GM23338 (cell line): Measurements from ENCODE around the gene NPAT. TPM values are rescaled to one million over a fixed set of nuclear protein-coding genes. Genes with fewer than 3 reads are reported as not detected.

Source experiments
- ATAC-seq: fragments of 200-7000 bp; cut with Tn5 transposase; 3 replicates; pipeline ENCODE4 v1.9.1; 2020
- DNase-seq: peaks from one replicate; pipeline ENCODE4 v3.0.0-alpha.2; 2015; ENCODE audit warnings: low spot score
- H2AFZ ChIP-seq: fragments of 200-600 bp; sonication (generic); 2 replicates; pipeline ENCODE4 v1.8.0; 2016; ENCODE audit warnings: antibody characterized with exemption, mild to moderate bottlenecking, moderate library complexity
- H3F3A ChIP-seq: fragments of 200-600 bp; sonication (generic); replicated peaks from 2 replicates; pipeline ENCODE4 v1.8.0; 2017; ENCODE audit warnings: antibody characterized with exemption, mixed run types, low read depth
- H3K27ac ChIP-seq: fragments of 200-600 bp; sonication (generic); 2 replicates; pipeline ENCODE4 v1.6.1; 2016; ENCODE audit warnings: low read depth
- H3K27me3 ChIP-seq: fragments of 200-600 bp; sonication (generic); 2 replicates; pipeline ENCODE4 v1.8.0; 2016; ENCODE audit warnings: mild to moderate bottlenecking, mixed run types, moderate library complexity; ENCODE audit not compliant: insufficient read depth
- H3K36me3 ChIP-seq: fragments of 200-600 bp; sonication (generic); 2 replicates; pipeline ENCODE4 v1.8.0; 2016; ENCODE audit warnings: mild to moderate bottlenecking; ENCODE audit not compliant: insufficient read depth
- H3K4me1 ChIP-seq: fragments of 200-600 bp; sonication (generic); 2 replicates; pipeline ENCODE4 v1.8.0; 2016; ENCODE audit warnings: mild to moderate bottlenecking, moderate library complexity; ENCODE audit not compliant: insufficient read depth
- H3K4me2 ChIP-seq: fragments of 200-600 bp; sonication (generic); 2 replicates; pipeline ENCODE4 v1.7.1; 2017; ENCODE audit warnings: mixed run types
- H3K4me3 ChIP-seq: fragments of 200-600 bp; sonication (generic); 2 replicates; pipeline ENCODE4 v1.6.1; 2016; ENCODE audit warnings: mixed run types
- H3K79me2 ChIP-seq: fragments of 200-600 bp; sonication (generic); replicated peaks from 2 replicates; pipeline ENCODE4 v1.8.0; 2017; ENCODE audit warnings: mild to moderate bottlenecking; ENCODE audit not compliant: insufficient read depth
- H3K9me2 ChIP-seq: fragments of 200-600 bp; sonication (generic); 2 replicates; pipeline ENCODE4 v1.8.0; 2017; ENCODE audit not compliant: insufficient read depth
- H4K20me1 ChIP-seq: fragments of 200-600 bp; sonication (generic); replicated peaks from 2 replicates; pipeline ENCODE4 v1.8.0; 2017; ENCODE audit warnings: mild to moderate bottlenecking; ENCODE audit not compliant: insufficient read depth
- H3K27ac Mint-ChIP-seq: 2 replicates; pipeline ENCODE4 v1.8.0; 2020; ENCODE audit warnings: inconsistent platforms, mild to moderate bottlenecking, moderate library complexity, mixed read lengths
- H3K27me3 Mint-ChIP-seq: 3 replicates; pipeline ENCODE4 v1.8.0; 2022; ENCODE audit warnings: low read depth, mild to moderate bottlenecking, moderate library complexity, mixed read lengths, inconsistent platforms; ENCODE audit not compliant: insufficient read depth, poor library complexity
- H3K36me3 Mint-ChIP-seq: 3 replicates; pipeline ENCODE4 v1.8.0; 2021; ENCODE audit warnings: low read depth, mild to moderate bottlenecking, inconsistent platforms, moderate library complexity, mixed read lengths
- H3K4me1 Mint-ChIP-seq: 3 replicates; pipeline ENCODE4 v1.8.0; 2020; ENCODE audit warnings: mild to moderate bottlenecking, inconsistent platforms, mixed read lengths
- H3K4me3 Mint-ChIP-seq: 3 replicates; pipeline ENCODE4 v1.8.0; 2021; ENCODE audit warnings: moderate library complexity, mild to moderate bottlenecking, inconsistent platforms, mixed read lengths
- H3K9me3 Mint-ChIP-seq: 3 replicates; pipeline ENCODE4 v1.8.0; 2020; ENCODE audit warnings: moderate library complexity, mild to moderate bottlenecking, inconsistent platforms, mixed read lengths
- EZH2phosphoT487 ChIP-seq: fragments of 200-600 bp; sonication (generic); IDR thresholded peaks from one replicate; pipeline ENCODE4 v1.8.1; 2018; ENCODE audit warnings: antibody characterized with exemption; ENCODE audit not compliant: unreplicated experiment
- JUNB ChIP-seq: IDR thresholded peaks from one replicate; pipeline ENCODE4 v1.6.1; 2016; ENCODE audit warnings: antibody characterized with exemption; ENCODE audit not compliant: unreplicated experiment
- NANOG ChIP-seq: IDR thresholded peaks from 2 replicates; pipeline ENCODE4 v1.6.1; 2016; ENCODE audit warnings: antibody characterized with exemption, borderline replicate concordance
- POLR2AphosphoS5 ChIP-seq: IDR thresholded peaks from 2 replicates; pipeline ENCODE4 v1.6.1; 2016; ENCODE audit warnings: antibody characterized with exemption, low read depth
- STAT1 ChIP-seq: IDR thresholded peaks from one replicate; pipeline ENCODE4 v1.6.1; 2016; ENCODE audit warnings: antibody characterized with exemption; ENCODE audit not compliant: unreplicated experiment
- polyA plus RNA-seq: library from polyadenylated mRNA; unstranded; fragments of >200 nt; fragmentation: Nextera tagmentation; extraction: Ambion mirVana; gene quantifications from 2 replicates; pipeline ENCODE4 v1.2.1, GENCODE V29; 2016
- total RNA-seq: library from RNA; depleted of rRNA; stranded (reverse); fragments of >200 nt; shearing (Covaris generic); gene quantifications from 2 replicates; pipeline ENCODE4 v1.2.3, GENCODE V29; 2014
- TF ChIP-seq, protein P1 (sequence below): fragments of 250-450 bp; sonication (Bioruptor Pico); IDR thresholded peaks from 2 replicates; pipeline ENCODE4 v1.5.0; 2020; ENCODE audit warnings: mild to moderate bottlenecking, moderate library complexity
- TF ChIP-seq, protein P2 (sequence below), 2 experiments: fragments of 200-600 bp in 1 of 2; sonication (generic) in 1 of 2; conservative IDR thresholded peaks; 2 replicates each; pipeline versions ENCODE4 v1.5.1 to v1.6.1; 2016 to 2017; ENCODE audit warnings: antibody characterized with exemption in 2 of 2, low read depth in 2 of 2, mild to moderate bottlenecking in 2 of 2, moderate library complexity in 1 of 2
- TF ChIP-seq, protein P3 (sequence below): IDR thresholded peaks from one replicate; pipeline ENCODE4 v1.6.1; 2018; ENCODE audit warnings: antibody characterized with exemption; ENCODE audit not compliant: unreplicated experiment

Gene NPAT
- total and polyA plus RNA-seq, 2 experiments from 2014 or later = 24.2 to 25.1 TPM

DNA sequence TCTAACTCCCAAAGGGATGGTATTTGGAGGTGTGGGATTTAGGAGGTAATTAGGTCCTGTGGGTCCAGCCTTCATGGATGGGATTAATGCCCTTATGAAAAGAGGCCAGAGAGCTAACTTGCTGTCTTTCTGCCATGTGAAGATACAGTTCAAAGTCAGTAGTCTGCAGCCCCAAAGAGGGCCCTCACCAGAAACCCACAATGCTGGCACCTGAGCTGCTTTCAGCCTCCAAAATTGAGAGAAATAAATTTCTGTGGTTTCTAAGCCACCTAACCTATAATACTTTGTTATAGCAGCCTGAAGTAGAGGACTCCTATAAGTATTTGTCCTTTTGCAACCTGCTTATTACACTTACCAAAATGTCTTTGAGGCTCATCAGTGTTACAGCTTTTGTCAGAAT is 16.6 kb upstream of the NPAT start (continued):
- TF ChIP-seq, protein P1, sequence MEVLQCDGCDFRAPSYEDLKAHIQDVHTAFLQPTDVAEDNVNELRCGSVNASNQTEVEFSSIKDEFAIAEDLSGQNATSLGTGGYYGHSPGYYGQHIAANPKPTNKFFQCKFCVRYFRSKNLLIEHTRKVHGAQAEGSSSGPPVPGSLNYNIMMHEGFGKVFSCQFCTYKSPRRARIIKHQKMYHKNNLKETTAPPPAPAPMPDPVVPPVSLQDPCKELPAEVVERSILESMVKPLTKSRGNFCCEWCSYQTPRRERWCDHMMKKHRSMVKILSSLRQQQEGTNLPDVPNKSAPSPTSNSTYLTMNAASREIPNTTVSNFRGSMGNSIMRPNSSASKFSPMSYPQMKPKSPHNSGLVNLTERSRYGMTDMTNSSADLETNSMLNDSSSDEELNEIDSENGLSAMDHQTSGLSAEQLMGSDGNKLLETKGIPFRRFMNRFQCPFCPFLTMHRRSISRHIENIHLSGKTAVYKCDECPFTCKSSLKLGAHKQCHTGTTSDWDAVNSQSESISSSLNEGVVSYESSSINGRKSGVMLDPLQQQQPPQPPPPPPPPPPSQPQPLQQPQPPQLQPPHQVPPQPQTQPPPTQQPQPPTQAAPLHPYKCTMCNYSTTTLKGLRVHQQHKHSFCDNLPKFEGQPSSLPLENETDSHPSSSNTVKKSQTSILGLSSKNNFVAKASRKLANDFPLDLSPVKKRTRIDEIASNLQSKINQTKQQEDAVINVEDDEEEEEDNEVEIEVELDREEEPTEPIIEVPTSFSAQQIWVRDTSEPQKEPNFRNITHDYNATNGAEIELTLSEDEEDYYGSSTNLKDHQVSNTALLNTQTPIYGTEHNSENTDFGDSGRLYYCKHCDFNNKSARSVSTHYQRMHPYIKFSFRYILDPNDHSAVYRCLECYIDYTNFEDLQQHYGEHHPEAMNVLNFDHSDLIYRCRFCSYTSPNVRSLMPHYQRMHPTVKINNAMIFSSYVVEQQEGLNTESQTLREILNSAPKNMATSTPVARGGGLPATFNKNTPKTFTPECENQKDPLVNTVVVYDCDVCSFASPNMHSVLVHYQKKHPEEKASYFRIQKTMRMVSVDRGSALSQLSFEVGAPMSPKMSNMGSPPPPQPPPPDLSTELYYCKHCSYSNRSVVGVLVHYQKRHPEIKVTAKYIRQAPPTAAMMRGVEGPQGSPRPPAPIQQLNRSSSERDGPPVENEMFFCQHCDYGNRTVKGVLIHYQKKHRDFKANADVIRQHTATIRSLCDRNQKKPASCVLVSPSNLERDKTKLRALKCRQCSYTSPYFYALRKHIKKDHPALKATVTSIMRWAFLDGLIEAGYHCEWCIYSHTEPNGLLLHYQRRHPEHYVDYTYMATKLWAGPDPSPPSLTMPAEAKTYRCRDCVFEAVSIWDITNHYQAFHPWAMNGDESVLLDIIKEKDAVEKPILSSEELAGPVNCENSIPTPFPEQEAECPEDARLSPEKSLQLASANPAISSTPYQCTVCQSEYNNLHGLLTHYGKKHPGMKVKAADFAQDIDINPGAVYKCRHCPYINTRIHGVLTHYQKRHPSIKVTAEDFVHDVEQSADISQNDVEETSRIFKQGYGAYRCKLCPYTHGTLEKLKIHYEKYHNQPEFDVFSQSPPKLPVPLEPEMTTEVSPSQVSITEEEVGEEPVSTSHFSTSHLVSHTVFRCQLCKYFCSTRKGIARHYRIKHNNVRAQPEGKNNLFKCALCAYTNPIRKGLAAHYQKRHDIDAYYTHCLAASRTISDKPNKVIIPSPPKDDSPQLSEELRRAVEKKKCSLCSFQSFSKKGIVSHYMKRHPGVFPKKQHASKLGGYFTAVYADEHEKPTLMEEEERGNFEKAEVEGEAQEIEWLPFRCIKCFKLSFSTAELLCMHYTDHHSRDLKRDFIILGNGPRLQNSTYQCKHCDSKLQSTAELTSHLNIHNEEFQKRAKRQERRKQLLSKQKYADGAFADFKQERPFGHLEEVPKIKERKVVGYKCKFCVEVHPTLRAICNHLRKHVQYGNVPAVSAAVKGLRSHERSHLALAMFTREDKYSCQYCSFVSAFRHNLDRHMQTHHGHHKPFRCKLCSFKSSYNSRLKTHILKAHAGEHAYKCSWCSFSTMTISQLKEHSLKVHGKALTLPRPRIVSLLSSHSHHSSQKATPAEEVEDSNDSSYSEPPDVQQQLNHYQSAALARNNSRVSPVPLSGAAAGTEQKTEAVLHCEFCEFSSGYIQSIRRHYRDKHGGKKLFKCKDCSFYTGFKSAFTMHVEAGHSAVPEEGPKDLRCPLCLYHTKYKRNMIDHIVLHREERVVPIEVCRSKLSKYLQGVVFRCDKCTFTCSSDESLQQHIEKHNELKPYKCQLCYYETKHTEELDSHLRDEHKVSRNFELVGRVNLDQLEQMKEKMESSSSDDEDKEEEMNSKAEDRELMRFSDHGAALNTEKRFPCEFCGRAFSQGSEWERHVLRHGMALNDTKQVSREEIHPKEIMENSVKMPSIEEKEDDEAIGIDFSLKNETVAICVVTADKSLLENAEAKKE (CRISPR knock-in tag) = no peak
- TF ChIP-seq, protein P2, sequence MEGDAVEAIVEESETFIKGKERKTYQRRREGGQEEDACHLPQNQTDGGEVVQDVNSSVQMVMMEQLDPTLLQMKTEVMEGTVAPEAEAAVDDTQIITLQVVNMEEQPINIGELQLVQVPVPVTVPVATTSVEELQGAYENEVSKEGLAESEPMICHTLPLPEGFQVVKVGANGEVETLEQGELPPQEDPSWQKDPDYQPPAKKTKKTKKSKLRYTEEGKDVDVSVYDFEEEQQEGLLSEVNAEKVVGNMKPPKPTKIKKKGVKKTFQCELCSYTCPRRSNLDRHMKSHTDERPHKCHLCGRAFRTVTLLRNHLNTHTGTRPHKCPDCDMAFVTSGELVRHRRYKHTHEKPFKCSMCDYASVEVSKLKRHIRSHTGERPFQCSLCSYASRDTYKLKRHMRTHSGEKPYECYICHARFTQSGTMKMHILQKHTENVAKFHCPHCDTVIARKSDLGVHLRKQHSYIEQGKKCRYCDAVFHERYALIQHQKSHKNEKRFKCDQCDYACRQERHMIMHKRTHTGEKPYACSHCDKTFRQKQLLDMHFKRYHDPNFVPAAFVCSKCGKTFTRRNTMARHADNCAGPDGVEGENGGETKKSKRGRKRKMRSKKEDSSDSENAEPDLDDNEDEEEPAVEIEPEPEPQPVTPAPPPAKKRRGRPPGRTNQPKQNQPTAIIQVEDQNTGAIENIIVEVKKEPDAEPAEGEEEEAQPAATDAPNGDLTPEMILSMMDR (conservative IDR thresholded peaks at IDR 0.05; ENCODE audit: low read depth in 2 of 2) = no peak
- TF ChIP-seq POLR2AphosphoS5 (no peak), EZH2phosphoT487 (no peak)

DNA sequence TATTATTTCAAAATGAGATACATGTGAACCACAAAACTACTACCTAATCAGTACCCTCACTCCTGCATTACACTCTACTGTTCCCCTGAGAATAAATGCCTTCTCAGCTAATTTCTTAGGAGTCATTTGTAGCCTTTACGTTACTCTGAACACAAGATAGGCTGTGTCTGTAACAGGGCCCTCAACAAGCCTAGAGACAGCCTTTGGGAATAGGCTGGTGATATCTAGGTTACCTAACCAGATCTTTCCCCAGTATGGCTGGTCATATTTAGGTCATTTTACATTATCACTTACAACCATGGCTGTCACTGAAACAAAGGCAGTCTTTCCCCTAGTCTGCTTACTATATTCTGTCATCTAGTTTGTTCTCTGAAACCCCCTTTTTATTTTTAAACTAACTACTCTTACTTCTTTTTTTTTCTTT is 14.6 kb upstream of the NPAT start:
- Mint-ChIP-seq H3K36me3 (peaks cover 38% of the 10 kb centered on the region), H3K4me3 (no peak overlapping the region), H3K9me3 (no peaks in the 10 kb centered on the region), H3K27me3 (no peaks in the 10 kb centered on the region), H3K4me1 (no peaks in the 10 kb centered on the region), H3K27ac (no peak overlapping the region)
- H3K79me2 ChIP-seq = no peaks in the 10 kb centered on the region
- TF ChIP-seq POLR2AphosphoS5 = no peak
- TF ChIP-seq, protein P3, sequence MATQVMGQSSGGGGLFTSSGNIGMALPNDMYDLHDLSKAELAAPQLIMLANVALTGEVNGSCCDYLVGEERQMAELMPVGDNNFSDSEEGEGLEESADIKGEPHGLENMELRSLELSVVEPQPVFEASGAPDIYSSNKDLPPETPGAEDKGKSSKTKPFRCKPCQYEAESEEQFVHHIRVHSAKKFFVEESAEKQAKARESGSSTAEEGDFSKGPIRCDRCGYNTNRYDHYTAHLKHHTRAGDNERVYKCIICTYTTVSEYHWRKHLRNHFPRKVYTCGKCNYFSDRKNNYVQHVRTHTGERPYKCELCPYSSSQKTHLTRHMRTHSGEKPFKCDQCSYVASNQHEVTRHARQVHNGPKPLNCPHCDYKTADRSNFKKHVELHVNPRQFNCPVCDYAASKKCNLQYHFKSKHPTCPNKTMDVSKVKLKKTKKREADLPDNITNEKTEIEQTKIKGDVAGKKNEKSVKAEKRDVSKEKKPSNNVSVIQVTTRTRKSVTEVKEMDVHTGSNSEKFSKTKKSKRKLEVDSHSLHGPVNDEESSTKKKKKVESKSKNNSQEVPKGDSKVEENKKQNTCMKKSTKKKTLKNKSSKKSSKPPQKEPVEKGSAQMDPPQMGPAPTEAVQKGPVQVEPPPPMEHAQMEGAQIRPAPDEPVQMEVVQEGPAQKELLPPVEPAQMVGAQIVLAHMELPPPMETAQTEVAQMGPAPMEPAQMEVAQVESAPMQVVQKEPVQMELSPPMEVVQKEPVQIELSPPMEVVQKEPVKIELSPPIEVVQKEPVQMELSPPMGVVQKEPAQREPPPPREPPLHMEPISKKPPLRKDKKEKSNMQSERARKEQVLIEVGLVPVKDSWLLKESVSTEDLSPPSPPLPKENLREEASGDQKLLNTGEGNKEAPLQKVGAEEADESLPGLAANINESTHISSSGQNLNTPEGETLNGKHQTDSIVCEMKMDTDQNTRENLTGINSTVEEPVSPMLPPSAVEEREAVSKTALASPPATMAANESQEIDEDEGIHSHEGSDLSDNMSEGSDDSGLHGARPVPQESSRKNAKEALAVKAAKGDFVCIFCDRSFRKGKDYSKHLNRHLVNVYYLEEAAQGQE = no peak
- TF ChIP-seq EZH2phosphoT487 = no peak
- TF ChIP-seq, protein P2 (conservative IDR thresholded peaks at IDR 0.05; ENCODE audit: low read depth in 2 of 2) = no peak
- TF ChIP-seq JUNB = no peak
- TF ChIP-seq NANOG = no peak
- no peak for TF ChIP-seq STAT1
- no peak for DNase-seq
- H3K9me2 ChIP-seq = no peaks in the 10 kb centered on the region
- H3K27me3 ChIP-seq = no peaks in the 10 kb centered on the region
- peaks cover 11% of the 10 kb centered on the region; the same call in 1 of the 2 replicates for H3K36me3 ChIP-seq
- no peaks in the 10 kb centered on the region for H3K4me1 ChIP-seq
- no peak overlapping the region for H3K27ac ChIP-seq
- no peaks in the 10 kb centered on the region; the same call in 1 of the 2 replicates for H4K20me1 ChIP-seq
- H3K4me2 ChIP-seq = no peak overlapping the region
- H3K4me3 ChIP-seq = no peak overlapping the region
- no peak for ATAC-seq
- no peaks in the 10 kb centered on the region for H3F3A ChIP-seq
- H2AFZ ChIP-seq = no peak overlapping the region
